Upper lobe of right lung (tissue), 1 donor: ENCODE results near the gene PALMD. TPM values are rescaled to one million over a fixed set of nuclear protein-coding genes. Genes with fewer than 3 reads are reported as not detected.

Experiments
- ATAC-seq: fragments of 200-7000 bp; cut with Tn5 transposase; one replicate; pipeline ENCODE4 v1.9.1; 2020; ENCODE audit warnings: mild to moderate bottlenecking, moderate library complexity
- DNase-seq: peaks from one replicate; pipeline ENCODE4 v3.0.0-alpha.2; 2020
- H3K27ac ChIP-seq: fragments of 200-600 bp; one replicate; pipeline ENCODE4 v1.8.0; 2022
- H3K27me3 ChIP-seq: fragments of 200-600 bp; one replicate; pipeline ENCODE4 v1.8.0; 2022; ENCODE audit warnings: mild to moderate bottlenecking
- H3K36me3 ChIP-seq: fragments of 200-600 bp; one replicate; pipeline ENCODE4 v1.8.0; 2022
- H3K4me1 ChIP-seq: fragments of 200-600 bp; one replicate; pipeline ENCODE4 v1.8.0; 2022
- H3K4me3 ChIP-seq: fragments of 200-600 bp; one replicate; pipeline ENCODE4 v1.8.0; 2022; ENCODE audit warnings: mild to moderate bottlenecking
- H3K9me3 ChIP-seq: fragments of 200-600 bp; one replicate; pipeline ENCODE4 v1.8.0; 2022
- intact Hi-C: fragments of 100-400 bp; cut with DNase I; formaldehyde crosslinking; loops from one replicate; pipeline ENCODE4 v1.11.0; 2022
- total RNA-seq: library from RNA; stranded (reverse); fragmentation: NEBNext Ultra II Directional; extraction: Animal tissue kit (Norgen Biotek cat#: 25700); gene quantifications from one replicate; pipeline ENCODE4 v1.2.1, GENCODE V29; 2021
- TF ChIP-seq, protein P1 (sequence below): fragments of 200-600 bp; IDR thresholded peaks from one replicate; pipeline ENCODE4 v1.8.0; 2022; ENCODE audit warnings: antibody characterized with exemption
- donor health status: DM: no; HTN: yes; CAD: no; lungs with severe emphysema.

PALMD gene
- total RNA-seq, 1 donor from 2014 or later: 21.5 TPM

DNA sequence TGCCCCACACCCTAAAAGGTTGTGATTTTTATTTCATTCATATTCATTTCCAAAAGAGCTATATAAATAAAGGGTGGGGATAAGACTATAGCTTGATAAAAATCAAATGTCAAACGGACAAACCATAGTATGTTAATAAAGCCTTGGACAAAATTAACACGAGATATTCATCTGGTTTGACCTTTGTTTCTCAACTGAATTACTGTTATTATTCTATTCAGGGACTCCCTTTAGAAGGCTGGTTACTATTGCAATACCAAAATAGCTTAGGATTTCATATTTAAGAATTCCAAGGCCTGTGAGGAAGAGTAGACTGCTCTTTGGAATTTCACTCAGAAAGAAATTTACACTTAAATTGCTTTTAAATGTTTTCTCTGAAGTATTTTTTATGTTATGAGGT, 10.2 kb upstream of the PALMD start:
- ATAC-seq (no peak), DNase-seq (no peak)
- Histone ChIP-seq H3K9me3 (no peaks in the 10 kb centered on the region), H3K27me3 (no peaks in the 10 kb centered on the region), H3K4me1 (no peaks in the 10 kb centered on the region), H3K27ac (no peak overlapping the region), H3K4me3 (no peak overlapping the region), H3K36me3 (no peaks in the 10 kb centered on the region)
- intact Hi-C loops: no loop called here
- TF ChIP-seq, protein P1, sequence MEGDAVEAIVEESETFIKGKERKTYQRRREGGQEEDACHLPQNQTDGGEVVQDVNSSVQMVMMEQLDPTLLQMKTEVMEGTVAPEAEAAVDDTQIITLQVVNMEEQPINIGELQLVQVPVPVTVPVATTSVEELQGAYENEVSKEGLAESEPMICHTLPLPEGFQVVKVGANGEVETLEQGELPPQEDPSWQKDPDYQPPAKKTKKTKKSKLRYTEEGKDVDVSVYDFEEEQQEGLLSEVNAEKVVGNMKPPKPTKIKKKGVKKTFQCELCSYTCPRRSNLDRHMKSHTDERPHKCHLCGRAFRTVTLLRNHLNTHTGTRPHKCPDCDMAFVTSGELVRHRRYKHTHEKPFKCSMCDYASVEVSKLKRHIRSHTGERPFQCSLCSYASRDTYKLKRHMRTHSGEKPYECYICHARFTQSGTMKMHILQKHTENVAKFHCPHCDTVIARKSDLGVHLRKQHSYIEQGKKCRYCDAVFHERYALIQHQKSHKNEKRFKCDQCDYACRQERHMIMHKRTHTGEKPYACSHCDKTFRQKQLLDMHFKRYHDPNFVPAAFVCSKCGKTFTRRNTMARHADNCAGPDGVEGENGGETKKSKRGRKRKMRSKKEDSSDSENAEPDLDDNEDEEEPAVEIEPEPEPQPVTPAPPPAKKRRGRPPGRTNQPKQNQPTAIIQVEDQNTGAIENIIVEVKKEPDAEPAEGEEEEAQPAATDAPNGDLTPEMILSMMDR: no peak

DNA sequence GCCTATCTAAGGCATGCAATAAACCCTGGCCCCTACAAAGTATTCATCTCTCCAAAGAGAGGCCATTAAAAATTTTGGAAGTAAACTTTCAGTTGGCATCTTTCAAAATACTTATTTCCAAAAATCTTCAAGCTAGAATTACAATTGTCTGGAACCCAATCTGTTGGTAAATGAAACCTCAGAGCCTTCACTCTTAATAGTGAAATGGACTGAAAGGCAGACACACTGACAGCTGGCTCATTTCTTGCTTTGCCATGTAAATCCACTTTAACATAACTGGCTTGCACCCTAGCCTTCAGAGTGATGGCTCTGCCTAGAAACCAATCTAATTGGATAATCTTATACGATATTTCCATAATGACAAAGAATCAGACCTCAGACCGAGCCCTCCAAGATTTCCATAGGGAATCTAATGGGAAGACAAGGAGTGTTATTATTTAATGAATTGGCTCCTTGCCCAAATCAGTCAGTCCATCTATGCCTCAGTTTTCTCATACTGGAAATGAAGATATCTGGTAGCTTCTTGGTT, 9.2 kb upstream of the PALMD start:
- intact Hi-C loops: no loop called here

DNA sequence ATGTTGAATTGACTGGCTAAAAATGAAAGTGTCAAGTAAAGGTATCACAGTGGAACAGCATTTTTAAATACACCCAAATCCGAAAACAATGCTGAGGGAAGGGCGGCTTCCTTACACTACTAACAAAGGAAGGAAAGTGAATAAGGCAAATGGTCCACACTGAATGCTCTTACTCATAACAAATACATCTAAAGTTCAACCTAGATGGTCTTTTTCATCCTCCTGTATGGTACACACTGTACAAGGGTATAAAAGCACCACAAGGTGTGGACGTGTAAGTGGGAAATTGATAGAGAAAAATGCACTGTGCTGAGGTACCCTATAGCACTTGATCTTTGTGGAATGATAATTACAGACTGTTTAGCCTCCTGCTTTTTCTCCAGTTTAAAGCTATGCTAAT, 7.1 kb upstream of the PALMD start:
- H3K27ac ChIP-seq: no peak overlapping the region
- H3K4me3 ChIP-seq: no peak overlapping the region
- no peaks in the 10 kb centered on the region for H3K27me3 ChIP-seq
- H3K36me3 ChIP-seq: no peaks in the 10 kb centered on the region
- TF ChIP-seq, protein P1: no peak
- no peaks in the 10 kb centered on the region for H3K4me1 ChIP-seq
- intact Hi-C loops: no loop called here
- no peak for ATAC-seq
- no peak for DNase-seq
- no peaks in the 10 kb centered on the region for H3K9me3 ChIP-seq

More for the DNA sequence above, 9.2 kb upstream of the PALMD start:
- no peak for ATAC-seq
- H3K4me1 ChIP-seq: no peaks in the 10 kb centered on the region
- no peak overlapping the region for H3K4me3 ChIP-seq
- no peak overlapping the region for H3K27ac ChIP-seq
- H3K36me3 ChIP-seq: no peaks in the 10 kb centered on the region
- DNase-seq: no peak
- TF ChIP-seq, protein P1: no peak
- H3K9me3 ChIP-seq: no peaks in the 10 kb centered on the region
- no peaks in the 10 kb centered on the region for H3K27me3 ChIP-seq

DNA sequence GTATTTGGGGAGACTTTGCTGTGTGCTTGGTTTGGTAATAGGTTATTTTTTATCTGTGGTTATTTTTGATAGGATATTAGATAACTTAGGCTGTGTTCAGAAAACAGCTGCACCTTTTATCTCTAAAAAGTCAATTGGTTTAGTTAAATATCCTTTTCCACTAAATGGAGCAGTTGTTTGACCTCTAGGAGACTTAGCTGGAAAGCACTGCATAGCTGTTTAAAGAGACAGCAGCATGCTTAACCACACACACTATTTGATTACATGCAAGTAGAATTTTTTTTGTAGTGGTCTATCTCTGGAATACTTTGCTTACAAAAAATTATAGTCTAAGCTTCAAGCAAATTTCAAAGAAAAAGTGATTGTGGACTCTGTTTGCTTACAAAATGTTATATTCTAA, 6.5 kb upstream of the PALMD start:
- Histone ChIP-seq H3K27ac (no peak overlapping the region), H3K4me1 (peaks cover 4% of the 10 kb centered on the region), H3K4me3 (no peak overlapping the region), H3K9me3 (no peaks in the 10 kb centered on the region), H3K27me3 (no peaks in the 10 kb centered on the region), H3K36me3 (no peaks in the 10 kb centered on the region)
- ATAC-seq (no peak), DNase-seq (no peak)
- intact Hi-C loops: no loop called here
- TF ChIP-seq, protein P1: no peak

DNA sequence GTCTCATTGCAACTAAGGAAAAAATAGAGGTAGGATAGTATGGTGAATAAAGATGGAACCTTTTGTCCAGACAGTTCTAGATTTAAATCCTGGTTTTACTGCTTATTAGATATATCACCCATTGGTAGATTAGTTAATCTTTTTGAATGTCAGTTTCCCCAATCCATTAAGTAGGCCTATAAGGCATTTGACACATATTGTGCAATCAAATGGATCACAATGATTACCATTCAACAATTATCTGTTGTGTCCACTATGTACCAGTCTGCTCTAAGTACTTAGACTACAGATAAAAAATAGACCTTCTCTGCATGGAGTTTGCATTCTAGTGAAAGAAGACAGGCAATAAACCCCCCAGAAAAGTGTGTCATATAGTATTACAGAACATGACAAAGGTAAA, 6.0 kb upstream of the PALMD start:
- H3K27me3 ChIP-seq: no peaks in the 10 kb centered on the region
- H3K27ac ChIP-seq: no peak overlapping the region
- intact Hi-C loops: no loop called here

More for the DNA sequence above, 6.0 kb upstream of the PALMD start:
- DNase-seq: no peak
- Histone ChIP-seq H3K36me3 (no peaks in the 10 kb centered on the region), H3K4me3 (no peak overlapping the region), H3K9me3 (no peaks in the 10 kb centered on the region), H3K4me1 (peaks cover 9% of the 10 kb centered on the region)
- no peak for ATAC-seq
- TF ChIP-seq, protein P1: no peak
